IMR-90 (cell line): Measurements from ENCODE around the gene FADS1. TPM values are rescaled to one million over a fixed set of nuclear protein-coding genes. Genes with fewer than 3 reads are reported as not detected.
A peak's percentile ranks its signal among the peaks of the same experiment; 100 is the strongest.

Experiments used
- ATAC-seq: fragments of 200-7000 bp; cut with Tn5 transposase; 2 replicates; pipeline ENCODE4 v1.9.1; 2020; ENCODE audit warnings: low read depth, mild to moderate bottlenecking, moderate library complexity
- BruUV-seq: library from RNA; stranded (reverse); fragments of 400-500 nt; replicated peaks from 2 replicates; lab custom pipeline; 2021; lab: Mats Ljungman, UMichigan
- CTCF ChIA-PET: fragments of 300-600 bp; formaldehyde crosslinking; extraction: SDS; loops from one replicate; lab custom pipeline; 2021; ENCODE audit warnings: antibody characterized with exemption; lab: Yijun Ruan, JAX
- POLR2A ChIA-PET: fragments of 300-600 bp; sonication (Branson Sonifier 250); formaldehyde crosslinking; loops from one replicate; lab custom pipeline; 2022; ENCODE audit warnings: antibody characterized with exemption; ENCODE audit not compliant: unreplicated experiment; lab: Charles Lee
- DNase-seq: peaks from one replicate; pipeline ENCODE4 v3.0.0; 2013
- H2AFZ ChIP-seq: replicated peaks from 2 replicates; pipeline ENCODE3; 2013; ENCODE audit warnings: low read length, mild to moderate bottlenecking; ENCODE audit not compliant: poor library complexity
- H2AK5ac ChIP-seq: 2 replicates; pipeline ENCODE4 v1.6.1; 2013; ENCODE audit warnings: low read depth, low read length, inconsistent platforms
- H2AK9ac ChIP-seq: replicated peaks from 2 replicates; pipeline ENCODE3; 2013; ENCODE audit warnings: mild to moderate bottlenecking, low read depth, low read length, moderate library complexity; ENCODE audit not compliant: poor library complexity
- H2BK120ac ChIP-seq: 2 replicates; pipeline ENCODE4 v1.6.1; 2013; ENCODE audit warnings: low read depth, low read length, inconsistent platforms
- H2BK15ac ChIP-seq: 3 replicates; pipeline ENCODE4 v1.6.1; 2013; ENCODE audit warnings: low read depth, low read length, inconsistent platforms
- H2BK20ac ChIP-seq: 2 replicates; pipeline ENCODE4 v1.6.1; 2013; ENCODE audit warnings: low read depth, mild to moderate bottlenecking, inconsistent platforms, low read length, moderate library complexity
- H2BK5ac ChIP-seq: 2 replicates; pipeline ENCODE4 v1.6.1; 2013; ENCODE audit warnings: mild to moderate bottlenecking, low read depth, low read length, inconsistent platforms; ENCODE audit not compliant: poor library complexity, severe bottlenecking
- H3K14ac ChIP-seq: replicated peaks from 2 replicates; pipeline ENCODE4 v1.6.1; 2013; ENCODE audit warnings: low read depth, low read length, inconsistent platforms
- H3K18ac ChIP-seq: 2 replicates; pipeline ENCODE4 v1.6.1; 2013; ENCODE audit warnings: low read depth, low read length, control low read depth
- H3K23ac ChIP-seq: 2 replicates; pipeline ENCODE4 v1.6.1; 2013; ENCODE audit warnings: low read depth, low read length, inconsistent platforms
- H3K27ac ChIP-seq: 2 replicates; pipeline ENCODE4 v1.5.1; 2013; ENCODE audit warnings: mild to moderate bottlenecking, control low read depth, low read length; ENCODE audit not compliant: insufficient read depth
- H3K27me3 ChIP-seq: 2 replicates; pipeline ENCODE4 v1.6.1; 2013; ENCODE audit warnings: low read length; ENCODE audit not compliant: control insufficient read depth, insufficient read depth
- H3K36me3 ChIP-seq: 2 replicates; pipeline ENCODE4 v1.6.1; 2013; ENCODE audit warnings: low read length, mixed read lengths; ENCODE audit not compliant: control insufficient read depth, insufficient read depth
- H3K4ac ChIP-seq: 2 replicates; pipeline ENCODE4 v1.6.1; 2013; ENCODE audit warnings: low read depth, low read length, inconsistent platforms
- H3K4me1 ChIP-seq: 2 replicates; pipeline ENCODE4 v1.6.1; 2013; ENCODE audit warnings: low read length, mixed read lengths; ENCODE audit not compliant: control insufficient read depth, insufficient read depth
- H3K4me2 ChIP-seq: 2 replicates; pipeline ENCODE4 v1.6.1; 2013; ENCODE audit warnings: low read depth, mild to moderate bottlenecking, control low read depth, low read length, moderate library complexity
- H3K4me3 ChIP-seq: 2 replicates; pipeline ENCODE4 v1.5.1; 2013; ENCODE audit warnings: low read depth, mild to moderate bottlenecking, control low read depth, low read length, moderate library complexity; ENCODE audit not compliant: insufficient read depth
- H3K56ac ChIP-seq: 2 replicates; pipeline ENCODE4 v1.6.1; 2013; ENCODE audit warnings: low read length, inconsistent platforms; ENCODE audit not compliant: insufficient read depth; ENCODE audit errors: extremely low read depth
- H3K79me1 ChIP-seq, 2 experiments: 2 replicates each; pipeline ENCODE4 v1.6.1; 2013; ENCODE audit warnings: low read length in 2 of 2, inconsistent platforms in 1 of 2, low read depth in 1 of 2
- H3K9ac ChIP-seq: 2 replicates; pipeline ENCODE4 v1.6.1; 2013; ENCODE audit warnings: low read depth, low read length, control low read depth
- H3K9me1 ChIP-seq: 2 replicates; pipeline ENCODE4 v1.6.1; 2013; ENCODE audit warnings: low read length, inconsistent platforms; ENCODE audit not compliant: insufficient read depth
- H3K9me3 ChIP-seq: 2 replicates; pipeline ENCODE4 v1.6.1; 2013; ENCODE audit warnings: low read length; ENCODE audit not compliant: control insufficient read depth, insufficient read depth
- H4K20me1 ChIP-seq: 2 replicates; pipeline ENCODE4 v1.6.1; 2013; ENCODE audit warnings: low read length, inconsistent platforms; ENCODE audit not compliant: insufficient read depth
- H4K5ac ChIP-seq: 2 replicates; pipeline ENCODE4 v1.6.1; 2013; ENCODE audit warnings: mild to moderate bottlenecking, low read depth, low read length, control low read depth
- H4K8ac ChIP-seq, 2 experiments: 2 replicates each; pipeline ENCODE4 v1.6.1; 2013; ENCODE audit warnings: low read depth in 2 of 2, low read length in 2 of 2, control low read depth in 1 of 2, inconsistent platforms in 1 of 2
- H4K91ac ChIP-seq: 2 replicates; pipeline ENCODE4 v1.6.1; 2013; ENCODE audit warnings: low read depth, low read length, inconsistent platforms; ENCODE audit not compliant: insufficient read depth
- BHLHE40 ChIP-seq: fragments of 150-350 bp; IDR thresholded peaks from 2 replicates; pipeline ENCODE4 v1.6.1; 2016; ENCODE audit warnings: mild to moderate bottlenecking, low read depth, low read length
- CEBPB ChIP-seq: IDR thresholded peaks from 2 replicates; pipeline ENCODE4 v1.6.1; 2012; ENCODE audit warnings: low read depth, low read length, improper control_type of control experiment
- CHD1 ChIP-seq: IDR thresholded peaks from 2 replicates; pipeline ENCODE4 v1.6.1; 2012; ENCODE audit warnings: low read depth, low read length, improper control_type of control experiment
- CTCF ChIP-seq: conservative IDR thresholded peaks from 2 replicates; pipeline ENCODE4 v1.5.1; 2012; ENCODE audit warnings: mild to moderate bottlenecking, low read depth, low read length, improper control_type of control experiment
- ELK1 ChIP-seq: fragments of 150-350 bp; IDR thresholded peaks from 2 replicates; pipeline ENCODE4 v1.6.1; 2016; ENCODE audit warnings: low read depth, mild to moderate bottlenecking, low read length, moderate library complexity, borderline replicate concordance
- FOS ChIP-seq: fragments of 150-350 bp; IDR thresholded peaks from 2 replicates; pipeline ENCODE4 v1.6.1; 2016; ENCODE audit warnings: low read depth, low read length
- MAFK ChIP-seq: IDR thresholded peaks from 2 replicates; pipeline ENCODE4 v1.6.1; 2012; ENCODE audit warnings: low read depth, low read length, improper control_type of control experiment
- MAZ ChIP-seq: IDR thresholded peaks from 2 replicates; pipeline ENCODE4 v1.6.1; 2012; ENCODE audit warnings: low read depth, mild to moderate bottlenecking, low read length, improper control_type of control experiment, moderate library complexity, borderline replicate concordance
- MXI1 ChIP-seq: IDR thresholded peaks from 2 replicates; pipeline ENCODE4 v1.6.1; 2012; ENCODE audit warnings: low read depth, mild to moderate bottlenecking, low read length, moderate library complexity, borderline replicate concordance
- POLR2A ChIP-seq: IDR thresholded peaks from 2 replicates; pipeline ENCODE4 v1.6.1; 2012; ENCODE audit warnings: mild to moderate bottlenecking, low read depth, low read length
- RCOR1 ChIP-seq: IDR thresholded peaks from 2 replicates; pipeline ENCODE4 v1.6.1; 2012; ENCODE audit warnings: mild to moderate bottlenecking, low read length, improper control_type of control experiment; ENCODE audit not compliant: insufficient replicate concordance
- RFX5 ChIP-seq: IDR thresholded peaks from 2 replicates; pipeline ENCODE4 v1.8.0; 2012; ENCODE audit warnings: low read depth, mild to moderate bottlenecking, low read length, moderate library complexity
- SMC3 ChIP-seq: fragments of 150-350 bp; IDR thresholded peaks from 2 replicates; pipeline ENCODE4 v1.6.1; 2016; ENCODE audit warnings: low read depth, mild to moderate bottlenecking, antibody characterized with exemption, low read length, moderate library complexity
- USF2 ChIP-seq: fragments of 150-350 bp; IDR thresholded peaks from 2 replicates; pipeline ENCODE4 v1.6.1; 2017; ENCODE audit warnings: mild to moderate bottlenecking, antibody characterized with exemption, low read length, low read depth
- WGBS, 2 experiments: methylation state at CpG; one replicate each; pipeline versions ENCODE4 v1.1.5 to v1.1.7; 2013; ENCODE audit warnings: missing lambda C conversion rate in 2 of 2; ENCODE audit not compliant: insufficient read length in 1 of 2; ENCODE audit errors: extremely low coverage in 2 of 2; 5-methylcytosine and 5-hydroxymethylcytosine counted together
- dilution Hi-C: fragments of 300-500 bp; cut with HindIII; formaldehyde crosslinking; loops from one replicate; pipeline ENCODE4 v1.14.3; 2018; ENCODE audit warnings: low sequenced_read_pairs; ENCODE audit not compliant: unreplicated experiment
- in situ Hi-C: fragments of 300-500 bp; cut with MboI; formaldehyde crosslinking; loops from 3 replicates; pipeline ENCODE4 v1.14.3; 2019; ENCODE audit warnings: low sequenced_read_pairs, inconsistent platforms, mixed read lengths
- intact Hi-C: fragments of 100-400 bp; cut with micrococcal nuclease; formaldehyde crosslinking; loops from 2 replicates; pipeline ENCODE4 v1.10.0; 2022
- polyA plus RNA-seq, 3 experiments: library from polyadenylated mRNA; depleted of rRNA; stranded (reverse); fragments of >200 nt; gene quantifications; 2 replicates each; pipeline ENCODE4 v1.2.3, GENCODE V29; 2012; ENCODE audit warnings: low replicate concordance in 1 of 3
- total RNA-seq: library from RNA; depleted of rRNA; stranded (reverse); fragments of >200 nt; gene quantifications from 2 replicates; pipeline ENCODE4 v1.2.3, GENCODE V29; 2012

Gene FADS1
- total and polyA plus RNA-seq, 2 of the 4 experiments (the other 2 are of a cell fraction) = 16.3 to 18.4 TPM

GRCh38 chr11:61752117-61752924 is 64.5 kb downstream of the FADS1 start, which contains the start of gene MYRF:
TSS of gene MYRF (plus strand) at chr11:61752636. CDS start at chr11:61752745, 109 bp downstream.
- dilution Hi-C loops (no loop called here), in situ Hi-C loops (no loop called here), intact Hi-C loops (loop anchor here (1.0 kb wide), 1 partner anchor 24 kb away; no protein-coding TSS in a partner anchor)
- Histone ChIP-seq H4K8ac (peak within 1 kb of the TSS; percentile 66 to 70; a peak in 1 of 4 replicates), H3K4ac (no peak within 1 kb of the TSS; the same call in 1 of the 2 replicates), H4K91ac (no peak within 1 kb of the TSS), H3K9ac (peak within 1 kb of the TSS; percentile 64), H3K27me3 (peaks cover 3% of the 10 kb centered on the region; the same call in 1 of the 2 replicates), H3K14ac (no peak within 1 kb of the TSS), H3K79me1 (0 out of 4 replicates have a peak, but pooled peaks cover 0 to 3% of the 10 kb centered on the region in 2 experiments), H2BK120ac (no peak within 1 kb of the TSS), H3K4me2 (peak within 1 kb of the TSS; percentile 86), H3K36me3 (no peaks in the 10 kb centered on the region), H2AFZ (peak within 1 kb of the TSS; percentile 88), H3K23ac (peak within 1 kb of the TSS; percentile 71), H2BK20ac (no peak within 1 kb of the TSS), H4K5ac (0 out of 2 replicates have a peak within 1 kb of the TSS, but pooled peaks have one; percentile 28), H4K20me1 (no peaks in the 10 kb centered on the region), H3K27ac (peak within 1 kb of the TSS; percentile 29; the same call in 1 of the 2 replicates), H2BK15ac (no peak within 1 kb of the TSS), H2BK5ac (no peak within 1 kb of the TSS), H3K56ac (no peak within 1 kb of the TSS), H3K18ac (no peak within 1 kb of the TSS), H2AK9ac (peak within 1 kb of the TSS; percentile 56), H3K9me3 (no peaks in the 10 kb centered on the region), H3K4me3 (peak within 1 kb of the TSS; percentile 71), H2AK5ac (peak within 1 kb of the TSS; percentile 1; the same call in 1 of the 2 replicates), H3K9me1 (no peaks in the 10 kb centered on the region), H3K4me1 (peaks cover 15% of the 10 kb centered on the region)
- no TSS peak for BruUV-seq
- CTCF ChIA-PET = no interaction called here
- DNase-seq = peak; percentile 14
- WGBS, 2 experiments = 0% methylated on average over 31 of the region's 93 CpGs; no CpG with 5 or more reads in 1 of the 2 experiments
- ATAC-seq = peak; percentile 92
- POLR2A ChIA-PET = no interaction called here
- TF ChIP-seq BHLHE40 (no peak), RFX5 (no peak), MAZ (peak; percentile 85; the same call in 1 of the 2 replicates), POLR2A (no peak), SMC3 (peak; percentile 27), FOS (no peak), CEBPB (no peak), ELK1 (no peak), USF2 (no peak), RCOR1 (no peak), MAFK (no peak), MXI1 (no peak), CHD1 (no peak), CTCF (peak; percentile 82)
